LNCaP clone FGC (cell line): ENCODE data around the gene AMN1.

Source experiments
- DNase-seq: peaks from one replicate; pipeline ENCODE4 v3.0.0-alpha.2; 2011; ENCODE audit warnings: low read depth
- H3K4me3 ChIP-seq: 2 replicates; pipeline ENCODE4 v1.5.1; 2011; ENCODE audit warnings: mild to moderate bottlenecking, low read depth, low read length, control low read depth
- CTCF ChIP-seq: IDR thresholded peaks from 2 replicates; pipeline ENCODE4 v1.5.1; 2012; ENCODE audit warnings: mild to moderate bottlenecking; ENCODE audit not compliant: control insufficient read depth, insufficient read depth; ENCODE audit errors: extremely low read depth

AMN1 gene

GRCh38 chr12:31728917-31729640, at the start of gene AMN1:
Gene AMN1, minus strand, starts transcription at chr12:31729021. Its CDS starts 13 bp downstream, at chr12:31729008.
- peak within 1 kb of the TSS; percentile 71 for H3K4me3 ChIP-seq
- peak; percentile 99 for DNase-seq
- peak; percentile 3; the same call in 1 of the 2 replicates for TF ChIP-seq CTCF

- no peak for DNase-seq
- TF ChIP-seq CTCF, result no peak
Measured at GRCh38 chr12:31773867-31774266, 45.0 kb upstream of the AMN1 start.

GRCh38 chr12:31773223-31773750, 44.5 kb upstream of the AMN1 start:
- TF ChIP-seq CTCF, result no peak
- H3K4me3 ChIP-seq, result no peak overlapping the region
- DNase-seq, result no peak

More at GRCh38 chr12:31773867-31774266, 45.0 kb upstream of the AMN1 start:
- H3K4me3 ChIP-seq, result no peak overlapping the region

GRCh38 chr12:31772685-31773222, 43.9 kb upstream of the AMN1 start:
- DNase-seq, result no peak
- no peak for TF ChIP-seq CTCF
- H3K4me3 ChIP-seq, result no peak overlapping the region

- DNase-seq, result no peak
- no peak for TF ChIP-seq CTCF
- H3K4me3 ChIP-seq, result no peak overlapping the region
Measured at GRCh38 chr12:31772186-31772585, 43.4 kb upstream of the AMN1 start.

- no peak for DNase-seq
- TF ChIP-seq CTCF, result no peak
- no peak overlapping the region for H3K4me3 ChIP-seq
Measured at GRCh38 chr12:31768046-31768445, 39.2 kb upstream of the AMN1 start.
